Cardiac fibroblast (primary cell): Measurements from ENCODE around the gene SLU7.

Experiments used
- DNase-seq, 2 donors: peaks; one replicate each; pipeline versions ENCODE4 v3.0.0 to v3.0.0-alpha.2; 2010; ENCODE audit warnings: low read depth in 2 of 2
- H3K4me3 ChIP-seq, 2 donors: replicated peaks in 1 of 2; 1 replicate in 1 of 2; 2 replicates in 1 of 2; pipeline ENCODE4 v1.5.1; 2011; ENCODE audit warnings: low read depth in 2 of 2, low read length in 2 of 2, mild to moderate bottlenecking in 2 of 2, moderate library complexity in 1 of 2
- TF ChIP-seq, protein P1 (sequence below): IDR thresholded peaks from one replicate; pipeline ENCODE4 v1.5.1; 2011; ENCODE audit warnings: low read depth, mild to moderate bottlenecking, low read length, inconsistent platforms

The SLU7 gene

DNA sequence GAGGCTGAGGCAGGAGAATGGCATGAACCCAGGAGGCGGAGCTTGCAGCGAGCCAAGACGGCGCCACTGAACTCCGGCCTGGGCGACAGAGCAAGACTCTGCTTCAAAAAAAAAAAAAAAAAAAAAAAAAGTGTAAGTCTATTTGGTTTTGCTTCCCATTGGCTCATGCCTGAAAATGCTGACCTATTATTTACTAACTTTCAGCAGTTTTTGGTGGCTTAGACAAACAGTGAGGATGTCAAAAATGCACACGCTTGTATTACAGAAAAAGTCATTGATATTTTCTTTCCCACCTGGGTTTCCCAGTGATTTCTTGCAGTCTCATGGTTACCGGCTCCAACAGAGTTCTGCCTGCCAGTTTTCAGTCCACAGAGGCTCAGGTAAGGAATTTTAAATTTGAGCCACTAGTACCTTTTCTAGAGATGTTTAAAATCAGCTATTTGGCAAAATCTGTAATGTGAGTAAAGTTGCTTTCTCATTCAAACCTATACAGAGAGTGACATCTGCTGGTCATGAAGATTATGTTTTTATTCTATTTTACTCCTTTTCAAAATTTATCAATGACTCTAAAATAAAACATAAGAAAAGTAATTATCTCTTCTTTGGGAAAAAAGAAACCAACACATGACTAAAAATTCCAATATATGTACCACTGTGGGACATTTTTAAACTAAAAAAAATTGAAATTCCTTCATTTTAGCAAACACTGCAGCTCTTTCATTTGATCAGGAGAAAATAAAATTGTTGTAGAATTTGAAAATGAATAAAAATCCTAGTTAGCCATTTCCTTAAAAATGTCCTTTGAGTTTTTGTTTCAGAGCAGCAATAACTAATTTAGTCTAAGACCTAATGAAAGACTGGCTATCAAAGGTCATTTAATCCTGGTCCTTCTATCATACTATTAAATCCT, 27.8 kb downstream of the SLU7 start:
- DNase-seq = peak; percentile 46 to 50
- H3K4me3 ChIP-seq = no peak overlapping the region
- TF ChIP-seq, protein P1, sequence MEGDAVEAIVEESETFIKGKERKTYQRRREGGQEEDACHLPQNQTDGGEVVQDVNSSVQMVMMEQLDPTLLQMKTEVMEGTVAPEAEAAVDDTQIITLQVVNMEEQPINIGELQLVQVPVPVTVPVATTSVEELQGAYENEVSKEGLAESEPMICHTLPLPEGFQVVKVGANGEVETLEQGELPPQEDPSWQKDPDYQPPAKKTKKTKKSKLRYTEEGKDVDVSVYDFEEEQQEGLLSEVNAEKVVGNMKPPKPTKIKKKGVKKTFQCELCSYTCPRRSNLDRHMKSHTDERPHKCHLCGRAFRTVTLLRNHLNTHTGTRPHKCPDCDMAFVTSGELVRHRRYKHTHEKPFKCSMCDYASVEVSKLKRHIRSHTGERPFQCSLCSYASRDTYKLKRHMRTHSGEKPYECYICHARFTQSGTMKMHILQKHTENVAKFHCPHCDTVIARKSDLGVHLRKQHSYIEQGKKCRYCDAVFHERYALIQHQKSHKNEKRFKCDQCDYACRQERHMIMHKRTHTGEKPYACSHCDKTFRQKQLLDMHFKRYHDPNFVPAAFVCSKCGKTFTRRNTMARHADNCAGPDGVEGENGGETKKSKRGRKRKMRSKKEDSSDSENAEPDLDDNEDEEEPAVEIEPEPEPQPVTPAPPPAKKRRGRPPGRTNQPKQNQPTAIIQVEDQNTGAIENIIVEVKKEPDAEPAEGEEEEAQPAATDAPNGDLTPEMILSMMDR = peak; percentile 39

DNA sequence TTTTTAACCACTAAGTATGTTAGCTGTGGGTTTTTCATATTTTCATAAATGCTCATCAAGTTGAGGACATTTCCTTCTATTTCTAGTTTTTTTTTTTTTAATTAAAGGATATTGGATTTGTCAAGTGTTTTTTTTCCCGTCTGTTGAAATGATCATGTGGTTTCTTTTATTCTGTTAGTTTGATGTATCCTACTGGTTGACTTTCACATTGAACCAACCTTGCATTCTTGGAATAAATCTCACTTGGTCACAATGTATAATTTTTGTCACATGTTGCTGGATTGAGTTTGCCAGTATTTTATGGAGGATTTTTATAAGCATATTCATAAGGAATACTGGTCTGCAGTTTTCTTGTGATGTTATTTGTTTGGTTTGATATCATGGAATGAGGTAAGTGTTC, 31.4 kb downstream of the SLU7 start:
- DNase-seq = no peak
- H3K4me3 ChIP-seq = no peak overlapping the region
- TF ChIP-seq, protein P1 = no peak

DNA sequence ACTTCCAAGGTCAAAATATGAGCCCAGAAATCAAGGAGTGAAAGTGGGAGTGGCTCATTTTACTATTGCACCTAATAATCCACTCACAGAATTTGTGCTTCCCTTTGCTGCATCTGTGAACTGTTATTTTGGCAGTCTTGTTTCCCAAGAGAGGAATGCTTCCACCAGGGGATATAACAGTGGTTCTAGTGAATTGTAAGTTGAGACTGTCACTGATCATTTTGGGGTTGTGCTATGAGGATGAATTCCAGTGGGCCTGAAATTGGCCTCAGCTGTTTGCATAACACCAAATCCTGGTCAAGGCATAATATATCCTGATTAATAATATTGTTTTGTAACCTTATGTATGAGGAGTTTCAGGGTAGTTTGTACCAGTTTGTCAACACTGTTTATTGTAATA, 33.4 kb downstream of the SLU7 start:
- no peak for DNase-seq
- no peak overlapping the region for H3K4me3 ChIP-seq
- TF ChIP-seq, protein P1 = no peak

DNA sequence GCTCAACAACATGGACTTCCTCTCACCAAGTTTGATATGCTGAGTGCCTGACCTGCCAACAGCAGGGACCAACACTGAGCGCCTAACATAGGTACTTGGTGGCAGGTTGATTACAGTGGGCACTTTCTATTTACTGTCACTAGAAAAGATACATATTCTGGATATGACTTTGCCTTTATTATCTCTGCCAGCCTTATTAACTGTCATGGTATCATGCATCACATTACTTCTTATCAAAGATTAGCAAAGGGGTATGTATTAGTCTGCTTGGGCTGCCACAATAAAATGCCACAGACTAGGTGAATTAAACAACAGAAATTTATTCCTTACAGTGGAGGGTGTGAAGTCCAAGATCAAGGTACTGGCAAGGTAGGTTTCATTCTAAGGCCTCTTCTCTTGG, 34.2 kb downstream of the SLU7 start:
- DNase-seq = no peak
- no peak overlapping the region for H3K4me3 ChIP-seq
- TF ChIP-seq, protein P1 = no peak

DNA sequence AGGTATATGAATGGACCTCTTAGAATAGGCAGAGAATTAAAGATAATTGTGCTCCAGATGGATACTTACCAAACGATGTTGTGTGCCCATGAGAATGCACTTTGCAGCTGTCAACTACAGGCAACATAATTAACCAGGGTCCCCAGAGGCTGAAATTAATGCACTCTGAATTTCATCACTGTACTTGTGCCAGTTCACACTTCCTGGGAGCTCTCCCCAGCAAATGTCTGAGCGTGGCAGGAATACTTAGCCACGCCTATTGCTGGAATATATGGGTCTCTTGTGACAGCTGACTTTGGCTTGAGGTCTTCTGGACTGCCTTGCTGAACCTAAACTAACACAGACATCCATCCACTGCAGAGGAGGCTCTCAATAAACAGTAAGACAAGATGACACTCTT, 36.5 kb downstream of the SLU7 start:
- TF ChIP-seq, protein P1 = no peak
- no peak for DNase-seq
- H3K4me3 ChIP-seq = no peak overlapping the region

DNA sequence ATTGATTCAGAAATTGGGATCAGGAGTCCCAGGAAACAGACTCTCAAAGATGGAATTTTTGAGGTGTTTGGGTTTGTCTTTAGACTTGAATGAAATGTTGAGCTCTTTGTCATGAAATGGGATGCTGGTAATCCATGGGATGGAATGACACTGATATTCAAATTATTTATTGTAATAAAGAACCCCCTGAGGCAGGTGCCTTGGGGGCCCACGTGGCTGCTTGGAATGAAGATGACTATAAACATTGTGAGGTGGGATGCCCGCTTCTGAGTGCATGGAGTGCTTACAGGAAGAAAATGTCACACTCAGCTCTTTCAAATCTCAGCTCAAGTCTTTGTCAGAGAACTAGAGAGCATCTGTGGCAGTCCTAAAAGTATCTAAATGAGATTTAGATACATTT, 38.8 kb downstream of the SLU7 start:
- DNase-seq = no peak
- no peak overlapping the region for H3K4me3 ChIP-seq
- TF ChIP-seq, protein P1 = no peak
